A549 (cell line): ENCODE measurements around the gene CATSPERZ. TPM values are rescaled to one million over a fixed set of nuclear protein-coding genes. Genes with fewer than 3 reads are reported as not detected.

ENCODE experiments used
- ATAC-seq, 2 experiments: fragments of 200-7000 bp in 1 of 2; fragments of >200 bp in 1 of 2; cut with Nextera tagmentation in 1 of 2; cut with Tn5 transposase in 1 of 2; 3 replicates each; pipeline versions ENCODE4 v1.8.0 to v1.9.1; 2018 to 2020; ENCODE audit warnings: mild to moderate bottlenecking in 1 of 2, moderate library complexity in 1 of 2
- CTCF ChIA-PET: fragments of 300-600 bp; sonication (Branson Sonifier 250); formaldehyde crosslinking; extraction: SDS; loops from one replicate; lab custom pipeline; 2021; ENCODE audit warnings: antibody characterized with exemption, inconsistent platforms; lab: Yijun Ruan, JAX
- POLR2A ChIA-PET: fragments of 350-600 bp; formaldehyde crosslinking; extraction: SDS; loops from one replicate; lab custom pipeline; 2021; ENCODE audit warnings: antibody characterized with exemption, inconsistent platforms; lab: Yijun Ruan, JAX
- DNase-seq, 2 experiments: peaks; one replicate each; pipeline versions ENCODE4 v3.0.0 to v3.0.0-alpha.2; 2011 to 2016; ENCODE audit warnings: low read depth in 1 of 2, low spot score in 1 of 2
- FAIRE-seq: peaks from 2 replicates; lab custom pipeline; 2011; peaks lifted over from hg19 to GRCh38; lab: Jason Lieb, UNC
- H3K27ac ChIP-seq, 2 experiments: fragments of >200 bp; sonication (Bioruptor Twin); formaldehyde crosslinking; 3 replicates each; pipeline ENCODE4 v1.5.1; 2016 to 2017
- H3K4me1 ChIP-seq: fragments of >200 bp; sonication (Bioruptor Twin); formaldehyde crosslinking; 3 replicates; pipeline ENCODE4 v1.6.1; 2016
- H3K4me2 ChIP-seq: fragments of >200 bp; sonication (Bioruptor Twin); formaldehyde crosslinking; 3 replicates; pipeline ENCODE4 v1.6.1; 2016
- H3K4me3 ChIP-seq: fragments of >200 bp; sonication (Bioruptor Twin); formaldehyde crosslinking; 3 replicates; pipeline ENCODE4 v1.5.1; 2016
- H3K9me3 ChIP-seq: fragments of >200 bp; sonication (Bioruptor Twin); formaldehyde crosslinking; 3 replicates; pipeline ENCODE4 v1.6.1; 2016
- ATOH8 ChIP-seq: fragments of 250-450 bp; sonication (Bioruptor Pico); IDR thresholded peaks from 2 replicates; pipeline ENCODE4 v1.5.0; 2020; ENCODE audit warnings: low read depth, mild to moderate bottlenecking, moderate library complexity
- BCL3 ChIP-seq: fragments of >200 bp; sonication (Bioruptor Twin); formaldehyde crosslinking; IDR thresholded peaks from 3 replicates; pipeline ENCODE4 v1.6.1; 2016
- BHLHE40 ChIP-seq: IDR thresholded peaks from 2 replicates; pipeline ENCODE4 v1.6.1; 2012; ENCODE audit warnings: low read depth, low read length, inconsistent platforms
- CBX2 ChIP-seq: fragments of 200-600 bp; sonication (generic); IDR thresholded peaks from 2 replicates; pipeline ENCODE4 v1.6.1; 2016; ENCODE audit warnings: low read depth, mild to moderate bottlenecking, borderline replicate concordance
- CBX8 ChIP-seq: fragments of 200-600 bp; sonication (generic); IDR thresholded peaks from 2 replicates; pipeline ENCODE4 v1.6.1; 2016
- CEBPB ChIP-seq, 2 experiments: fragments of >200 bp in 1 of 2; sonication (Bioruptor Twin) in 1 of 2; formaldehyde crosslinking in 1 of 2; IDR thresholded peaks; 2 replicates each; pipeline ENCODE4 v1.6.1; 2012 to 2016
- CHD4 ChIP-seq: fragments of 200-600 bp; sonication (generic); IDR thresholded peaks from 2 replicates; pipeline ENCODE4 v1.6.1; 2016; ENCODE audit warnings: antibody characterized with exemption, mild to moderate bottlenecking, borderline replicate concordance
- ELK1 ChIP-seq: fragments of 150-350 bp; IDR thresholded peaks from 2 replicates; pipeline ENCODE4 v1.6.1; 2014; ENCODE audit warnings: low read depth, mild to moderate bottlenecking, low read length
- ESRRA ChIP-seq: fragments of 150-350 bp; IDR thresholded peaks from 2 replicates; pipeline ENCODE4 v1.6.1; 2014; ENCODE audit warnings: mild to moderate bottlenecking, low read length, borderline replicate concordance
- HEYL ChIP-seq: fragments of 250-450 bp; sonication (Bioruptor Pico); IDR thresholded peaks from 2 replicates; pipeline ENCODE4 v1.8.0; 2021; ENCODE audit warnings: mild to moderate bottlenecking, moderate library complexity
- HOXB13 ChIP-seq: fragments of 250-450 bp; sonication (Bioruptor Pico); IDR thresholded peaks from 2 replicates; pipeline ENCODE4 v1.5.0; 2020; ENCODE audit warnings: low read depth, mild to moderate bottlenecking, moderate library complexity
- MYC ChIP-seq: IDR thresholded peaks from 2 replicates; pipeline ENCODE4 v1.6.1; 2012; ENCODE audit warnings: mild to moderate bottlenecking, inconsistent platforms, low read length, improper control_type of control experiment, borderline replicate concordance
- PBX3 ChIP-seq: IDR thresholded peaks from 2 replicates; pipeline ENCODE4 v1.6.1; 2012
- PHF8 ChIP-seq: fragments of 200-600 bp; sonication (generic); IDR thresholded peaks from 2 replicates; pipeline ENCODE4 v1.6.1; 2016; ENCODE audit warnings: low read depth, mild to moderate bottlenecking, antibody characterized with exemption, moderate library complexity, borderline replicate concordance
- POLR2AphosphoS2 ChIP-seq: conservative IDR thresholded peaks from 2 replicates; pipeline ENCODE4 v1.6.1; 2012; ENCODE audit warnings: low read length, improper control_type of control experiment, inconsistent platforms
- RARB ChIP-seq: fragments of 250-450 bp; sonication (Bioruptor Pico); IDR thresholded peaks from 2 replicates; pipeline ENCODE4 v1.8.0; 2021; ENCODE audit warnings: mild to moderate bottlenecking, moderate library complexity
- TFCP2L1 ChIP-seq: fragments of 250-450 bp; sonication (Bioruptor Pico); IDR thresholded peaks from 2 replicates; pipeline ENCODE4 v1.5.0; 2021; ENCODE audit warnings: mild to moderate bottlenecking
- TP53 ChIP-seq: fragments of 250-450 bp; sonication (Bioruptor Pico); IDR thresholded peaks from 2 replicates; pipeline ENCODE4 v1.5.0; 2021; ENCODE audit warnings: mild to moderate bottlenecking, moderate library complexity
- ZC3H11A ChIP-seq: fragments of 450-650 bp; IDR thresholded peaks from 2 replicates; pipeline ENCODE4 v1.6.1; 2014; ENCODE audit warnings: antibody characterized with exemption, mild to moderate bottlenecking
- ZSCAN20 ChIP-seq: fragments of 250-450 bp; sonication (Bioruptor Pico); IDR thresholded peaks from 2 replicates; pipeline ENCODE4 v1.8.0; 2022; ENCODE audit warnings: mild to moderate bottlenecking, moderate library complexity
- WGBS: methylation state at CpG from one replicate; pipeline ENCODE4 v1.1.6; 2017; ENCODE audit errors: missing lambda C conversion rate; 5-methylcytosine and 5-hydroxymethylcytosine counted together
- polyA plus RNA-seq, 4 experiments: library from polyadenylated mRNA; depleted of rRNA in 3 of 4; stranded (reverse); fragments of >200 nt; fragmentation: RNase III in 1 of 4; extraction: RNeasy Plus Mini Kit Qiagen cat#74134 plus additional on column Dnase treatment in 1 of 4; gene quantifications; 2 replicates in 3 of 4; 3 replicates in 1 of 4; pipeline ENCODE4 v1.2.3, GENCODE V29; 2011 to 2017

Gene CATSPERZ
- polyA plus RNA-seq, 2 of the 4 experiments (the other 2 are of a cell fraction) = 1.9 to 3.4 TPM

- Histone ChIP-seq H3K9me3 (no peaks in the 10 kb centered on the region), H3K4me3 (no peak overlapping the region), H3K4me2 (no peak overlapping the region), H3K4me1 (peaks cover 14% of the 10 kb centered on the region), H3K27ac (no peak overlapping the region)
- FAIRE-seq (no peak), DNase-seq (no peak), ATAC-seq (no peak)
- ChIA-PET CTCF (interaction anchor here (0.8 to 20.7 kb wide), 2 partner anchors 25 to 422 kb away, joined by 3 to 996 read pairs; partner anchors contain the start of genes CCDC88B and RPS6KA4), POLR2A (no interaction called here)
- whole genome bisulfite sequencing = 92% methylated on average over 7 of the region's 7 CpGs
- TF ChIP-seq BHLHE40 = no peak
- TF ChIP-seq CHD4 = no peak
- TF ChIP-seq, all 56 proteins: peak for 0
Observed at GRCh38 chr11:64320556-64320955, 20.4 kb downstream of the CATSPERZ start.

- no peak overlapping the region for H3K4me2 ChIP-seq
- POLR2A ChIA-PET = no interaction called here
- CTCF ChIA-PET = interaction anchor here (1.4 to 13.4 kb wide), 4 partner anchors 11 to 28 kb away, joined by 4 to 312 read pairs (median 48); partner anchors contain the start of genes CATSPERZ, CCDC88B and ESRRA
- no peak for ATAC-seq
- peaks cover 13% of the 10 kb centered on the region for H3K4me1 ChIP-seq
- DNase-seq = no peak
- TF ChIP-seq RARB (no peak), BCL3 (no peak), TP53 (CRISPR knock-in tag) (no peak), ELK1 (no peak), POLR2AphosphoS2 (no peak)
- WGBS = 88% methylated on average over 5 of the region's 5 CpGs
- no peaks in the 10 kb centered on the region for H3K9me3 ChIP-seq
- no peak overlapping the region for H3K27ac ChIP-seq
- H3K4me3 ChIP-seq = no peak overlapping the region
- no peak for FAIRE-seq
Observed at GRCh38 chr11:64321026-64321425, 20.9 kb downstream of the CATSPERZ start.

- DNase-seq (no peak), ATAC-seq (no peak), FAIRE-seq (no peak)
- CTCF ChIA-PET = interaction anchor here (0.6 to 13.4 kb wide), 5 partner anchors 11 to 75 kb away, joined by 4 to 312 read pairs (median 42); partner anchors contain the start of genes CATSPERZ, CCDC88B and ESRRA
- WGBS = 98% methylated on average over 5 of the region's 5 CpGs
- POLR2A ChIA-PET = no interaction called here
- TF ChIP-seq CBX8 (no peak), ATOH8 (CRISPR knock-in tag) (no peak), TFCP2L1 (no peak), ZC3H11A (no peak), HEYL (CRISPR knock-in tag) (no peak), PHF8 (no peak), CEBPB (IDR thresholded peaks at IDR 0.05) (no peak)
- Histone ChIP-seq H3K9me3 (no peaks in the 10 kb centered on the region), H3K4me1 (peaks cover 8% of the 10 kb centered on the region; the same call in 2 of the 3 replicates), H3K4me2 (no peak overlapping the region), H3K4me3 (no peak overlapping the region), H3K27ac (no peak overlapping the region)
Observed at GRCh38 chr11:64321533-64321932, 21.4 kb downstream of the CATSPERZ start.

GRCh38 chr11:64322925-64323260 is 22.7 kb downstream of the CATSPERZ start:
- FAIRE-seq (no peak), ATAC-seq (no peak), DNase-seq (no peak)
- H3K4me2 ChIP-seq = no peak overlapping the region
- H3K9me3 ChIP-seq = no peaks in the 10 kb centered on the region
- 0 out of 6 replicates have a peak overlapping the region, but pooled peaks of 1 of the 2 experiments have one; percentile 4 for H3K27ac ChIP-seq
- 94% methylated on average over 5 of the region's 7 CpGs for WGBS
- TF ChIP-seq ZSCAN20 (no peak), PBX3 (no peak), POLR2AphosphoS2 (no peak), ESRRA (no peak), HOXB13 (CRISPR knock-in tag) (no peak), ZC3H11A (no peak), TFCP2L1 (no peak), CBX2 (no peak), MYC (no peak), ELK1 (no peak), BHLHE40 (no peak)
- peaks cover 8% of the 10 kb centered on the region; the same call in 2 of the 3 replicates for H3K4me1 ChIP-seq
- no peak overlapping the region for H3K4me3 ChIP-seq
- CTCF ChIA-PET = interaction anchor here (0.6 to 13.4 kb wide), 5 partner anchors 10 to 26 kb away, joined by 3 to 312 read pairs (median 42); partner anchors contain the start of genes CATSPERZ, CCDC88B and ESRRA
- POLR2A ChIA-PET = no interaction called here
